Heart left ventricle (tissue), 16 donors: ENCODE measurements around the gene TCF20. TPM values are rescaled to one million over a fixed set of nuclear protein-coding genes. Genes with fewer than 3 reads are reported as not detected.

Experiments used
- ATAC-seq, 4 donors: fragments of 200-7000 bp; cut with Tn5 transposase; one replicate each; pipeline ENCODE4 v1.9.1; 2020 to 2022; ENCODE audit warnings: moderate library complexity in 4 of 4, mild to moderate bottlenecking in 3 of 4, moderate number of reproducible peaks in 1 of 4
- DNase-seq, 5 donors: peaks; one replicate each; pipeline ENCODE4 v3.0.0-alpha.2; 2020
- H3K27ac ChIP-seq, 12 donors: fragments of 200-600 bp; sonication (generic) in 4 of 12; one replicate each; pipeline versions ENCODE4 v1.5.0 to v1.8.0; 2016 to 2022; ENCODE audit warnings: mild to moderate bottlenecking in 2 of 12
- H3K27me3 ChIP-seq, 9 donors: fragments of 200-600 bp; sonication (generic) in 2 of 9; one replicate each; pipeline versions ENCODE4 v1.5.1 to v1.8.0; 2016 to 2022; ENCODE audit warnings: mild to moderate bottlenecking in 3 of 9
- H3K36me3 ChIP-seq, 9 donors: fragments of 200-600 bp; sonication (generic) in 2 of 9; one replicate each; pipeline versions ENCODE4 v1.5.0 to v1.8.0; 2018 to 2022; ENCODE audit warnings: mild to moderate bottlenecking in 2 of 9
- H3K4me1 ChIP-seq, 12 donors: fragments of 200-600 bp; sonication (generic) in 4 of 12; one replicate each; pipeline versions ENCODE4 v1.5.0 to v1.8.0; 2016 to 2022; ENCODE audit warnings: mild to moderate bottlenecking in 3 of 12
- H3K4me3 ChIP-seq, 12 donors: fragments of 200-600 bp; sonication (generic) in 4 of 12; one replicate each; pipeline versions ENCODE4 v1.5.0 to v1.8.0; 2017 to 2022; ENCODE audit warnings: mild to moderate bottlenecking in 9 of 12, moderate library complexity in 4 of 12
- H3K9me3 ChIP-seq, 12 donors: fragments of 200-600 bp; sonication (generic) in 4 of 12; one replicate each; pipeline versions ENCODE4 v1.5.0 to v1.8.0; 2016 to 2022; ENCODE audit warnings: mild to moderate bottlenecking in 1 of 12
- CTCF ChIP-seq, 12 donors: fragments of 200-600 bp; sonication (generic) in 4 of 12; IDR thresholded peaks; one replicate each; pipeline versions ENCODE4 v1.5.0 to v1.8.0; 2018 to 2022; ENCODE audit warnings: antibody characterized with exemption in 12 of 12, mild to moderate bottlenecking in 5 of 12
- POLR2A ChIP-seq, 2 donors: fragments of 450-650 bp; IDR thresholded peaks; one replicate each; pipeline ENCODE4 v1.6.1; 2017; ENCODE audit warnings: antibody characterized with exemption in 2 of 2, mild to moderate bottlenecking in 2 of 2, moderate library complexity in 2 of 2
- WGBS, 4 donors: extraction: QIAGEN DNeasy Blood & Tissue Kit in 2 of 4; methylation state at CpG; one replicate each; pipeline versions ENCODE4 v1.1.5 to v1.1.7; 2013 to 2018; 5-methylcytosine and 5-hydroxymethylcytosine counted together
- intact Hi-C, 10 donors: fragments of 100-400 bp; cut with DNase I; formaldehyde crosslinking; loops; one replicate each; pipeline versions ENCODE4 v1.11.1 to v1.14.2; 2022
- polyA plus RNA-seq, 2 donors: library from polyadenylated mRNA; stranded (reverse); fragments of 200-250 nt; gene quantifications; one replicate each; pipeline ENCODE4 v1.2.3, GENCODE V29; 2013
- total RNA-seq, 9 donors: library from RNA; depleted of rRNA in 2 of 9; stranded (reverse); fragments of >200 nt in 2 of 9; fragmentation: NEBNext Ultra II Directional in 3 of 9; extraction: Animal tissue kit (Norgen Biotek cat#: 25700) in 3 of 9; gene quantifications; one replicate each; pipeline versions ENCODE4 v1.1.0 to v1.2.4, GENCODE V29; 2016 to 2023
- donor health status: ischemic (EF 13 %, LVEDD 7.1; RV severe dilation, severe dysfunction).
- donor health status: healthy with polysubstance abuse.
- donor health status: DM: no; HTN: yes; CAD: no.
- donor health status: DM: no; HTN: no; CAD: no.
- donor health status: ischemic (EF 25% LVEDD 6.9; RV normal size, moderate dysfunction).
- donor health status: ischemic (EF 25% LVEDD 5.7; RV mildly dilated, moderate dysfunction).
- donor health status: healthy.
- donor health status: DM: yes; HTN: yes; CAD: no.
- donor health status: ischemic (EF 35%, LVEDD 5.7; RV mildly dilated, moderate dysfunction).
- donor health status: nonischemic (EF 11% LVEDD 7.7; RV severe dilation, severe dysfunction).
- donor health status: DM: yes; HTN: yes; CAD: no.
- donor health status: PGD.
- donor health status: ischemic (EF 29% LVEDD 5.4; RV normal size, mild dysfunction).
- donor health status: nonischemic (EF 23%, LVEDD 6.1; RV moderate dilation, normal function).

Gene TCF20
- total and polyA plus RNA-seq, 11 donors, result 5.2 to 25.7 (median 15.7) TPM

- Histone ChIP-seq H3K4me3 (no peak overlapping the region), H3K9me3 (no peaks in the 10 kb centered on the region), H3K36me3 (no peaks in the 10 kb centered on the region), H3K27ac (no peak overlapping the region), H3K4me1 (peaks cover 5 to 38% (median 26%) of the 10 kb centered on the region in 12 donors), H3K27me3 (no peaks in the 10 kb centered on the region)
- no peak for TF ChIP-seq CTCF (IDR thresholded peaks at IDR 0.05)
- TF ChIP-seq POLR2A (IDR thresholded peaks at IDR 0.05), result no peak
- peak in 1 of 4 donors; percentile 19 for ATAC-seq
- DNase-seq, result no peak
- intact Hi-C loops, result no loop called here
- 49 to 69% (median 57%) methylated on average over 4 of the region's 4 CpGs for WGBS, 4 donors
Observed at GRCh38 chr22:42228483-42228882, 42.0 kb downstream of the TCF20 start.

GRCh38 chr22:42227435-42227834 is 43.0 kb downstream of the TCF20 start:
- Histone ChIP-seq H3K4me1 (peaks cover 5 to 39% (median 26%) of the 10 kb centered on the region in 12 donors), H3K9me3 (no peaks in the 10 kb centered on the region), H3K36me3 (no peaks in the 10 kb centered on the region), H3K27ac (no peak overlapping the region), H3K4me3 (no peak overlapping the region), H3K27me3 (no peaks in the 10 kb centered on the region)
- WGBS, 4 donors, result 88 to 94% (median 92%) methylated on average over 3 of the region's 3 CpGs
- TF ChIP-seq POLR2A (IDR thresholded peaks at IDR 0.05), result no peak
- TF ChIP-seq CTCF (IDR thresholded peaks at IDR 0.05), result no peak
- intact Hi-C loops, result no loop called here
- ATAC-seq, result no peak
- no peak for DNase-seq

- no peak overlapping the region for H3K4me3 ChIP-seq
- no peak for DNase-seq
- no peaks in the 10 kb centered on the region for H3K27me3 ChIP-seq
- H3K27ac ChIP-seq, result no peak overlapping the region
- no peaks in the 10 kb centered on the region for H3K9me3 ChIP-seq
- TF ChIP-seq POLR2A (IDR thresholded peaks at IDR 0.05), result no peak
- TF ChIP-seq CTCF (IDR thresholded peaks at IDR 0.05), result no peak
- ATAC-seq, result no peak
- WGBS, 4 donors, result 62 to 76% (median 70%) methylated on average over 1 of the region's 1 CpG
- intact Hi-C loops, result no loop called here
- H3K4me1 ChIP-seq, result peaks cover 5 to 44% (median 26%) of the 10 kb centered on the region in 12 donors
- no peaks in the 10 kb centered on the region for H3K36me3 ChIP-seq
Observed at GRCh38 chr22:42225841-42226240, 44.6 kb downstream of the TCF20 start.

- WGBS, 4 donors, result 87 to 95% (median 93%) methylated on average over 1 of the region's 1 CpG
- DNase-seq, result no peak
- TF ChIP-seq CTCF (IDR thresholded peaks at IDR 0.05) (no peak), POLR2A (IDR thresholded peaks at IDR 0.05) (no peak)
- H3K36me3 ChIP-seq, result no peaks in the 10 kb centered on the region
- intact Hi-C loops, result no loop called here
- peaks cover 0 to 28% (median 2%) of the 10 kb centered on the region in 12 donors for H3K4me1 ChIP-seq
- no peak overlapping the region for H3K27ac ChIP-seq
- H3K4me3 ChIP-seq, result no peak overlapping the region
- no peaks in the 10 kb centered on the region for H3K27me3 ChIP-seq
- no peak for ATAC-seq
- H3K9me3 ChIP-seq, result no peaks in the 10 kb centered on the region
Observed at GRCh38 chr22:42222140-42222539, 48.3 kb downstream of the TCF20 start.

Other genes with a start within 250 kb of the TCF20 start
- gene NAGA, start 199.8 kb downstream of the TCF20 start, total RNA-seq, result 10 to 100 TPM; 10.6 to 48.3 (median 13.8) TPM
- 10 to 100 TPM in 1 of 2 donors, 1 to 10 TPM in 1; 5.2 to 14.7 TPM for gene NAGA, start 199.8 kb downstream of the TCF20 start, polyA plus RNA-seq
- 1 to 10 TPM; 1.8 to 6.9 (median 4.7) TPM for gene PHETA2, start 196.4 kb downstream of the TCF20 start, total RNA-seq
- gene PHETA2, start 196.4 kb downstream of the TCF20 start, polyA plus RNA-seq, result 1 to 10 TPM; 2.6 to 6.3 TPM
- gene SMDT1, start 191.0 kb downstream of the TCF20 start, total RNA-seq, result 100 to 1,000 TPM in 7 of 9 donors, 10 to 100 TPM in 2; 15.3 to 179 (median 115) TPM
- 100 to 1,000 TPM; 121 to 235 TPM for gene SMDT1, start 191.0 kb downstream of the TCF20 start, polyA plus RNA-seq
- 100 to 1,000 TPM; 159 to 294 (median 255) TPM for gene NDUFA6, start 179.9 kb downstream of the TCF20 start, total RNA-seq
- gene NDUFA6, start 179.9 kb downstream of the TCF20 start, polyA plus RNA-seq, result 100 to 1,000 TPM; 314 to 601 TPM
- under 1 TPM in 8 of 9 donors, not detected in 1; 0.12 to 0.47 (median 0.30) TPM for gene CYP2D6, start 139.8 kb downstream of the TCF20 start, total RNA-seq
- under 1 TPM; 0.19 to 0.23 TPM for gene CYP2D6, start 139.8 kb downstream of the TCF20 start, polyA plus RNA-seq
- 10 to 100 TPM in 1 of 9 donors, 1 to 10 TPM in 6, under 1 TPM in 2; 0.33 to 13.5 (median 1.3) TPM for gene NFAM1, start 161.8 kb upstream of the TCF20 start, total RNA-seq
- under 1 TPM; 0.42 to 0.69 TPM for gene NFAM1, start 161.8 kb upstream of the TCF20 start, polyA plus RNA-seq
- 10 to 100 TPM; 14.0 to 39.5 (median 25.6) TPM for gene RRP7A, start 249.1 kb upstream of the TCF20 start, total RNA-seq
- gene RRP7A, start 249.1 kb upstream of the TCF20 start, polyA plus RNA-seq, result 10 to 100 TPM; 20.5 to 29.1 TPM